Immature natural killer cell (primary cell): ENCODE measurements around the gene LIMA1. TPM values are rescaled to one million over a fixed set of nuclear protein-coding genes. Genes with fewer than 3 reads are reported as not detected.

Experiments
- DNase-seq, 3 donors: peaks; one replicate each; pipeline ENCODE4 v3.0.0; 2022; ENCODE audit warnings: mixed read lengths in 1 of 3
- H3K27ac Mint-ChIP-seq, 6 donors: one replicate each; pipeline ENCODE4 v1.8.0; 2020; ENCODE audit warnings: mixed read lengths in 6 of 6, mild to moderate bottlenecking in 5 of 6, inconsistent platforms in 4 of 6, moderate library complexity in 3 of 6
- H3K27me3 Mint-ChIP-seq, 3 donors: one replicate each; pipeline ENCODE4 v1.8.0; 2020 to 2021; ENCODE audit warnings: low read depth in 3 of 3, mild to moderate bottlenecking in 3 of 3, mixed read lengths in 3 of 3, moderate library complexity in 3 of 3, inconsistent platforms in 1 of 3
- H3K36me3 Mint-ChIP-seq, 3 donors: one replicate each; pipeline ENCODE4 v1.8.0; 2020; ENCODE audit warnings: mixed read lengths in 3 of 3, inconsistent platforms in 2 of 3, mild to moderate bottlenecking in 2 of 3
- H3K4me1 Mint-ChIP-seq, 2 donors: one replicate each; pipeline ENCODE4 v1.8.0; 2020; ENCODE audit warnings: inconsistent platforms in 2 of 2, mild to moderate bottlenecking in 2 of 2, mixed read lengths in 2 of 2, moderate library complexity in 1 of 2
- H3K4me3 Mint-ChIP-seq, 5 donors: one replicate each; pipeline ENCODE4 v1.8.0; 2020; ENCODE audit warnings: mild to moderate bottlenecking in 5 of 5, mixed read lengths in 5 of 5, inconsistent platforms in 3 of 5, moderate library complexity in 3 of 5
- H3K9me3 Mint-ChIP-seq, 6 donors: one replicate each; pipeline ENCODE4 v1.8.0; 2020; ENCODE audit warnings: mild to moderate bottlenecking in 6 of 6, mixed read lengths in 6 of 6, inconsistent platforms in 4 of 6, moderate library complexity in 3 of 6
- polyA plus RNA-seq, 3 donors: library from polyadenylated mRNA; unstranded; fragments of 300-500 nt; fragmentation: Illumina TruSeq; gene quantifications; one replicate each; pipeline ENCODE4 v1.2.3, GENCODE V29; 2021

The LIMA1 gene
- polyA plus RNA-seq, 3 donors from 2014 or later: 4.8 to 10.0 (median 7.0) TPM

DNA sequence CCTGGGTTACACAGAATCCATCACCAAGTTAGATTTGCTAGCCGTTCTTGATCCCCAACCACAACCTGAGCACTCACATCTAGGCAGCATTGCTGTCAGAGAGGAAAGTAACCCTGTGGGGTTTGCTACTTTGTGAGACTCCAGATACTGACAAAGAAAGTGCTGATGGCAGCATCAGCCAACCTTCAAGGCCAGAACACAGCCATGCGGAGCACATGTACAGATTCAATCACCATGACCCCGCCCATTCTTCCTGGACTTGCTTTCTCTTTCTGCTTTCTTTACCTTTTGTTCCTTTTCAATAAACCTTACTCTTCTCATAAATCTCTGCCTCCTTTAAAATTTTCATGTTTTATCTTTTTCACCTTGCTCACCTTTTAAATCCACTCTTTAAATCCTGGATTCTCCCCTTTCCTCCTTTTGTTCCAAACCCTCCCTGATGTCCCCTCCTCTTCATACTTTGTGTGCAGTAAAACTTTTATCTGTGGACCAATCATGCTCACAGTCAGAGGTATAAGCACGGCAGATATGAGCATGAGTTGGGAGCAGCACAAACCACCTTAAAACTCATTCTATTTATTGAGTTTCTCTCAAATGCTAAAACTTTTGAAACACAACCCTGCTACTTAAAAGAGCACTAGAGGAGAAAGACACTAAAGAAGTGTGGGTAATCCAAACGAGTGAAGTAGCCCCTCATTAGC is 94.3 kb downstream of the LIMA1 start:
- no peak for DNase-seq
- Mint-ChIP-seq H3K36me3 (peaks cover 13 to 23% (median 13%) of the 10 kb centered on the region in 3 donors), H3K9me3 (no peaks in the 10 kb centered on the region), H3K27me3 (no peaks in the 10 kb centered on the region), H3K4me1 (no peaks in the 10 kb centered on the region), H3K27ac (peak overlapping the region in 3 of 6 donors; percentile 31 to 53 (median 50)), H3K4me3 (no peak overlapping the region)

DNA sequence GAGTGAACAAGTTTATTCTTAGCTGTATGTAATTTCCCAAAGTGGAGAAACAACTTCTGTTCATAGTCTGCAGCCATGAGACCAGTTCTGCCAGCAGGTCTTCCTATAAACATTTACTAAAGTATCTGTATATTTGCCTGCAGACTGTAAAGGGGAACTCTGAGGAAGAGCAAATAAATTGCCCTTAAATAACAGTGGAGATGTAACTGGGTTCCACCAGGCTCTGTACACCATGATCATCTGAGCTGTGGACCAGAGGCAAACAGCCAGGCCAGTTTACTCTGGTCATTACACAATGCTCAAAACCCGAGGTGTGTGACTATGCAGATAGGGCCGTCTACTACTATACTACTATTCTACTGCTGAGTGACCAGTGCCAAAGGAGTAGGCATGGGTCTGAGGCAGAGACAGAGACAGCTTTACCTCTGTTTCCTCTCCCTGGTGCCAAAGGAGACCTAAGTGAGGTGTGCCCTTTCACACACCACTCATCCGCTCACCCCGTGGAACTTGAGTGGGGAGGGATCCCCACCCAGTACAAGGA is 95.0 kb downstream of the LIMA1 start:
- H3K9me3 Mint-ChIP-seq: no peaks in the 10 kb centered on the region
- no peaks in the 10 kb centered on the region for H3K4me1 Mint-ChIP-seq
- no peak overlapping the region for H3K4me3 Mint-ChIP-seq
- no peaks in the 10 kb centered on the region for H3K27me3 Mint-ChIP-seq
- peak overlapping the region in 1 of 6 donors; percentile 31 for H3K27ac Mint-ChIP-seq
- DNase-seq: no peak
- H3K36me3 Mint-ChIP-seq: peaks cover 13 to 23% (median 13%) of the 10 kb centered on the region in 3 donors

DNA sequence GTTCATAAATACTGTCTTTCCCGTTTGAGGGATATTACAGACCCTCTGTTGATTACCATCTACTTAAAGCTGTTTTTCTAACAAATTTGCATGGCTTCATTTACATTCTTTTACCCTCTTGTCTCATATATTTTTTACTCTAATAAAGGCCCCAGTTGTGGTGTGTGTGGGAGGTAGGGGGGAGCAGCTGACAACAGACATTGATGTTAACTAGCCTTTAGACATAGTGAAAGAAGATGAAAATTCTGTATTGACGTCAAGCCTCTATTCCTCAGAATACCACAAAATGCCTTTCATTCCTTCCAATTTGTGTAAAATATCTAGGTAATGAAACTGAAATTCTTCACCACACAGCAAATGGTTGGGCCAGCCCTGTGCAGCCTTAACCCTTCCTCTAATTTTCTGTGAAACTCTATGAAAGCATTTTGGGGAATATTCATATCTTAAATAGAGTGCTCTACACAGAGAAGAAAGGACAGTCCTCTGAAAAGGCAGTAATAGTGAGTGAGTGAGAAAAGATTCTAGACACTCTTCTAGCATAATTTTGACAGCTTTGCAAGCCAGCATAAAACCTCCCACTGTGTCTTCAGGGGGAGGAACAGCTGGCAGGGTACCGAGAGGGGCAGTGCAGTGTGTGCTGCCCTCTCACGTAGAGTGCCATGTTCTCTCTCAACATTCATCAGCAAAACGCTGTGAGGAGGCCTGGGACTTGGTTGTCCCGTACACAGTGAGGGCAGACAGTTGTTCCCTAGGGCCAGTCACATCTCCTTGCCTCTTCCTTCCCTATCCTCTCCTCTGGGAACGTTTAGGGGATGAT is 96.0 kb downstream of the LIMA1 start:
- DNase-seq: no peak
- no peaks in the 10 kb centered on the region for H3K4me1 Mint-ChIP-seq
- H3K4me3 Mint-ChIP-seq: no peak overlapping the region
- no peak overlapping the region for H3K27ac Mint-ChIP-seq
- no peaks in the 10 kb centered on the region for H3K9me3 Mint-ChIP-seq
- peaks cover 5 to 16% (median 7%) of the 10 kb centered on the region in 3 donors for H3K36me3 Mint-ChIP-seq
- no peaks in the 10 kb centered on the region for H3K27me3 Mint-ChIP-seq

DNA sequence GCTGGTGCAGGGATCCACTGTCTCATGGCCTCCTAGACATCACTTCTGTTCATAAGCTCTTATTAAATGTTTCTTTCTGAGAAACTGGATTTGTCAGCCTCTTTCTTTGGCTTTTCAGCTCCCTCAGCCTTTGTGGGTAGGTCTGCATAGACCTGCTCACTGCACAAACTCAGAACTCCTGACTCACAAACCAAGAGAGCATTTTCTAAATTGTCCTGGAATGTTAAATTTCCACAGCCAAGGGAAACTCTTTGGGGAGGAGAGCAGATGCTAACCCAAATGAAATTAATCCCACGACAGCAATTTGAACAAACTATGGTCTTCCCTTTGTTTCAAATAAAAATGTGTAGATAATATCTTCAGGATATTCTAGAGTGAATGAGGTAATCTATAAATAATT is 96.6 kb downstream of the LIMA1 start:
- Mint-ChIP-seq H3K27ac (no peak overlapping the region), H3K9me3 (no peaks in the 10 kb centered on the region), H3K36me3 (peaks cover 4 to 15% (median 8%) of the 10 kb centered on the region in 3 donors), H3K4me1 (no peaks in the 10 kb centered on the region), H3K4me3 (no peak overlapping the region), H3K27me3 (no peaks in the 10 kb centered on the region)
- DNase-seq: no peak

DNA sequence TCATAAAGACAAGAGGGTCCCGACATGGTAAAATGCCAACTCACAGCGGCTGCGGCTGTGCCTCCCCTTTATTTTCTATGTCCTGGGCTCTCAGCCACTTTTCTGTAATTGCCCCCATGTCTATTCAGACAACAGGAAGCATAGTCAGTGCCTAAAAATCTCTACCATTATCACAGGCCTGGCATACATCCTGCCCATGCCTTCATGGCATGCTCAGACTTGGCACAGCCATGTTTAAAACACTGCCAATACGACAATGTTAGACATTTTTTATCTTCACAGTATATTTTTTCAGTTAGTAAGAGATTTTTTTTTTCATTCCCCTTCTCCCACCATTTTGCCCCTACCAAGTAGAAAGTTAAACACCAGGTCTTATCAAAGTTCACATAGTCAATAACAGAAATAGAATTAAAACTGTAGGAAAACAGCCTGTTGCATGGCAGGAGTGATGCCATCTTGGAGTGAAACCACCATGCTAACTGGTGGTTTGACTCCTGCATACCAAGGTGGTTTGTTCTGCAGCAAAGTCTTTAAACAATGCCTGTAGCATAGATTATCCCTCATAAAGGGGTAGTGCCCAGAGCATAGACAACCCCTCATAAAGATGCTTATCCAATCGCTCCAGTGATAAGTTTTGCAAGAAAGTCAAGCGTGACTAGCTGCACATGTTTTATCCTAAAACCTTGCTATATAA is 97.2 kb downstream of the LIMA1 start:
- Mint-ChIP-seq H3K27me3 (no peaks in the 10 kb centered on the region), H3K36me3 (peaks cover 4 to 21% (median 14%) of the 10 kb centered on the region in 3 donors), H3K9me3 (no peaks in the 10 kb centered on the region), H3K27ac (peak overlapping the region in 1 of 6 donors; percentile 5), H3K4me1 (no peaks in the 10 kb centered on the region), H3K4me3 (no peak overlapping the region)
- DNase-seq: no peak

DNA sequence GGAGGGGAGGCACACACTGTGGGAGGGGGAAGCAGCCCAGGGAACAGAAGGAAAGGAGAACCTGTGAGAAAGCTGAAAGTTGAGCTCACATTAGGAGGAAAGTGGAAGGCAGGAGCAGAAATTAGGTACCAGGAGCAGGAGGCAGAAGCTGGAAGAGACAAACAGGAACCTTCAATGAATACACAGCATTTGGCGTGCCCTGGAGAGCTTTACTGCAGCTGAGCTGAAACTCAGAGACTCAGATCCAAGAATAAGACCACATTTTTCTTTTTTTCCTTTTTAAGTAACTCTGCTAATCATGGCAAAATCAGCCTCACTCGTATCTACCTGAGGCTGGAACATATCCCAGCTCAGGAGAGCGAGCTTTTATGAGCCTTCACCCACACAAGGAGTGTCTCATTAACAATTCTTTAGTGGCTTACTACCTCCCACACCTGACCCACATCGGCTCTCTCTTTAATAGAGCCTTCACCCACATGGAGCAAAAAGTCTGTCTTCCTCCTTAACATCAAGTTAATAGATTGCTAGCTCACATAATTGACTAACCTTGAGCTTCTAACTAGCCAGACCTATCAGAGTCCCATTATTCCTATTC is 97.9 kb downstream of the LIMA1 start:
- H3K4me3 Mint-ChIP-seq: no peak overlapping the region
- no peak for DNase-seq
- peaks cover 4 to 22% (median 15%) of the 10 kb centered on the region in 3 donors for H3K36me3 Mint-ChIP-seq
- no peaks in the 10 kb centered on the region for H3K9me3 Mint-ChIP-seq
- no peaks in the 10 kb centered on the region for H3K27me3 Mint-ChIP-seq
- no peak overlapping the region for H3K27ac Mint-ChIP-seq
- no peaks in the 10 kb centered on the region for H3K4me1 Mint-ChIP-seq

DNA sequence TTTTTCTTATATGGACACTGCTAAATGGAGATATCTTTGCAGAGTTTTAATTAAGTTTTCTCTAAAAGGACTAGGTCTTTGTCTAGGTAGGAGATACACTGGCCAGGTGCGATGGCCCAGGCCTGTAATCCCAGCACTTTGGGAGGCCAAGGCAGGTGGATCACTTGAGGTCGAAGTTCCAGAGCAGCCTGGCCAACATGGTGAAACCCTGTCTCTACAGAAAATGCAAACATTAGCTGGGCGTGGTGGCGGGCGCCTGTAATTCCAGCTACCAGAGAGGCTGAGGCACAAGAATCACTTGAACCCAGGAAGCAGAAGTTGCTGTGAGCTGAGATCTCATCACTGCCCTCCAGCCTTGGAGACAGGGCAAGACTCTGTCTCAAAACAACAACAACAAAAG is 99.1 kb downstream of the LIMA1 start:
- Mint-ChIP-seq H3K27me3 (no peaks in the 10 kb centered on the region), H3K36me3 (peaks cover 3 to 21% (median 13%) of the 10 kb centered on the region in 3 donors), H3K27ac (no peak overlapping the region), H3K9me3 (no peaks in the 10 kb centered on the region), H3K4me1 (no peaks in the 10 kb centered on the region), H3K4me3 (no peak overlapping the region)
- no peak for DNase-seq

DNA sequence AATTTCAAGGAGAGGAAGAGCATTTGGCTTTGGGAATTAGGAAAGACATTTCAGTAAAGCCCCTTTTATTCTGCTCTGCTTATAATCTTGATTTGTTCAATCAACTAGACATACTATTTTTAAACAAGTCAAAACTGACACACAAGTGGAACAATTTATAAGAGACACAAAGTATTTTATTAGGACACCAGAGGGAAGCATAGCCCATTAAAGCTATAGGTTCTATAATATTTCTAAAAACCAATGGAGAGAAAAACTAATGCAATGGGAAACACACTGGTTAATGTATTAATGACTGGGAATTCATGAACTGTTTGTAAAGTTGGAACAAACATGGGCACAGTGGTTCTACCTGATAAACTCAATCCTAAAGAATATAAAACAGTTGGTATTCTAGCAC is 100.9 kb downstream of the LIMA1 start:
- no peak overlapping the region for H3K27ac Mint-ChIP-seq
- no peaks in the 10 kb centered on the region for H3K9me3 Mint-ChIP-seq
- peaks cover 5 to 14% (median 12%) of the 10 kb centered on the region in 3 donors for H3K36me3 Mint-ChIP-seq
- no peak overlapping the region for H3K4me3 Mint-ChIP-seq
- no peak for DNase-seq
- H3K4me1 Mint-ChIP-seq: no peaks in the 10 kb centered on the region
- H3K27me3 Mint-ChIP-seq: no peaks in the 10 kb centered on the region

DNA sequence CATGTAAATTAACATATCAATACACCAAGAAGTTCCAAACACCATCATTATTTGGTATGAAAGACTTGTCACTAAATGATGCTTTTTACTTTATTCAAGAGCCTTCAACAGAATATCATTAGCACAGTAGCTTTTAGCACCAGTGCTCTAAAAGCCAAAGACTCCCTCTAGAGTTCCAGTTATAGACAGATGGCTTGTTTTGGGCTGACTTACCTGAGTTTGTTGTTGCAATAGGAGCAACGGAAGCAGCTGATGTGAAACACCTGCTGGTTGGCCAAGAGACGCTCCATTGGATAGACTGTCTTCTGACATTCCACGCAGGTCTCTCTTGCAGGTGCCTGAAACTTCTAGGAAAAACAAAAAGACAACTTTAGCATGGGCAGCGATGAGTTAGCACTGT is 101.6 kb downstream of the LIMA1 start:
- H3K9me3 Mint-ChIP-seq: no peaks in the 10 kb centered on the region
- no peak overlapping the region for H3K27ac Mint-ChIP-seq
- H3K27me3 Mint-ChIP-seq: peaks cover 0 to 1% (median 0%) of the 10 kb centered on the region in 3 donors

DNA sequence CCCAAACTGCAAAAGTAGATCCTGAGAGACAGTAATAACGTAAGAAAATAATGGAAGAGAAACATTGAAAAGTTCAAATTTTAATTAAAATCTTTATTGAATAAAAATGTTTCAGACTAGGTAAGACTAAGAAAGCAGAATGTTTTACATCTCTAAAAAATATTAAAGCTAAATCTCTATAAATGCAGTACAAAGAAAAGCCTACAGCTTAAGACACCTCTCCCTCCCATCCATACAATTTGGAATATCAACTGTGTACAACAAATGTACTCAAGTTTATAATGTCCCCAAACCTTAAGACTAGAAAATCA is 107.6 kb downstream of the LIMA1 start:
- Mint-ChIP-seq H3K36me3 (peaks cover 5 to 14% (median 10%) of the 10 kb centered on the region in 3 donors), H3K4me3 (no peak overlapping the region), H3K9me3 (no peaks in the 10 kb centered on the region), H3K4me1 (no peaks in the 10 kb centered on the region), H3K27me3 (peaks cover 0 to 1% (median 1%) of the 10 kb centered on the region in 3 donors), H3K27ac (no peak overlapping the region)
- DNase-seq: no peak

More for the DNA sequence above, 101.6 kb downstream of the LIMA1 start:
- H3K4me3 Mint-ChIP-seq: no peak overlapping the region
- no peak for DNase-seq
- peaks cover 5 to 19% (median 18%) of the 10 kb centered on the region in 3 donors for H3K36me3 Mint-ChIP-seq
- no peaks in the 10 kb centered on the region for H3K4me1 Mint-ChIP-seq

DNA sequence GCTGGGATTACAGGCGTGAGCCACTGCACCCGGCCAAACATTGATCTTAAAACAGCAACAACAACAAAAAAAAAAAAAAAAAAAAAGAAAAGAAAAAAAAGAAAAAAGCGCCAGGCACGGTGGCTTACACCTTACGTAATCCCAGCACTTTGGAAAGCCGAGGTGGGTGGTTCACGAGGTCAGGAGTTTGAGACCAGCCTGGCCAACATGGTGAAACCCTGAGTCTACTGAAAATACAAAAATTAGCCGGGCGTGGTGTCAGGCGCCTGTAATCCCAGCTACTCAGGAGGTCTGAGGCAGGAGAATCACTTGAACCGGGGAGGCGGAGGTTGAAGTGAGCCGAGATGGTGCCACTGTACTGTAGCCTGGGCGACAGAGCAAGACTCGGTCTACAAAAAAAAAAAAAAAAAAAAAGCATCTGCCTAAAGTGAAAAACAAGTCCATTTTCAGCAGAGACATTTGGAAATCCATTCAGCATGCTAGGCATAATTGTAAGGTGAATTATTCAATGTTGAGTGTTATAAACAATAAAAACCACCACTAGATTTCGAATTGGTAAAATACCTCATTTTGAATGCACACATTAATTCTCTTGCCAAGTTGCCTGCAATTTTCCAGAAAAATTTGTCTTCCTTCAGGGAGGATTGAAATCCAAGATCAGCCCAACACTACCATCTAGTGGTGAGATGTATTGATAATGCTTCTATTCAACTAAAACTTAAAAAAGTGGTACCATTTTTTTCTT is 108.2 kb downstream of the LIMA1 start:
- H3K36me3 Mint-ChIP-seq: peaks cover 5 to 14% (median 10%) of the 10 kb centered on the region in 3 donors
- H3K4me1 Mint-ChIP-seq: no peaks in the 10 kb centered on the region
- no peak overlapping the region for H3K27ac Mint-ChIP-seq
- peak; percentile 48 to 68 (median 50) for DNase-seq
- no peak overlapping the region for H3K4me3 Mint-ChIP-seq
- peaks cover 0 to 1% (median 1%) of the 10 kb centered on the region in 3 donors for H3K27me3 Mint-ChIP-seq
- no peaks in the 10 kb centered on the region for H3K9me3 Mint-ChIP-seq

DNA sequence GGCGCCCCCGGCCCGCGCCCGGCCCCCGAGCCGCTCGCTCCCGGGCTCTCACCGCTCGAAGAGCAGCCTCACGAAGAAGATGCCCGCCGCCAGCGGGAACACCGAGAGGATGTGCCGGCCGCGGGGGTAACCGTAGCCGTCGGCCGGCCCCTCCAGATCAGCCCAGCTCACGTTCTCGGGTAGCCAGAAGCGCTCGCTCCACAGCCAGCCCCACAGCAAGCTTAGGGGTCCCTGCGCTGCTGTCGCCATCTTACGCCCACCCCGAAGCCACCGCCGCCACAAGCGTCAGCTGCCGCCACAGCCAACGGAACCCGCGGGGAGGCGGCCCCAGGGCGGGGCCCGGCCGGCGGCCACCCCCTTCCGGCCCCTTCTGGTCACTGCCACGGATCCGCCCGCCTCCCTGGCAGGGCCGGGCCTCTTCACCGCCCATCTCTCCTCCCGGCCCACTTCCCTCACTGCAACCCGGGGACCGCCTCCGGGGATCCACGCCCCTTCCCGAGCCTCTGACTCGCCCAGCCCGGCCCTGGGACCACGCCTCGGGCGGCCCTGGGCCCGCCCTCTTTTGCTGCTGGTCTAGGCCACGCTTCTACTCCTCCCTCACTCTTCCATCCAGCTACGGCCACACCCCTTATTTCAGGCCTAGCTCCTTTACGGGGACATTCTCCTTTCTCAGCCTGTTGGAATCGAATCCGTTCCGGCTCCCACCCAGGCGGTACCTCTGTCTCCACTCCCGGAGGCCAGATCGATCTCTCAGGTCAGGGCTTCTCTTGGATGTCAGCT is 116.1 kb downstream of the LIMA1 start, which contains the start of gene CERS5:
Gene CERS5 (minus strand): TSS at position 321 of the 780 bp plus-strand sequence. CDS start 72 bp downstream, at position 249.
- H3K27me3 Mint-ChIP-seq: peaks cover 0 to 10% (median 0%) of the 10 kb centered on the region in 3 donors
- peak; percentile 98 for DNase-seq
- no peaks in the 10 kb centered on the region for H3K9me3 Mint-ChIP-seq
- H3K36me3 Mint-ChIP-seq: no peaks in the 10 kb centered on the region
- H3K27ac Mint-ChIP-seq: peak within 1 kb of the TSS; percentile 89 to 99 (median 94)
- H3K4me1 Mint-ChIP-seq: peaks cover 25 to 33% of the 10 kb centered on the region in 2 donors
- peak within 1 kb of the TSS; percentile 91 to 97 (median 93) for H3K4me3 Mint-ChIP-seq
